ENCODE measurements around the gene METAP1D.

METAP1D gene

GRCh38 chr2:172091761-172092566 lies 92.2 kb downstream of the METAP1D start:
- DNase-seq (ENCODE audit: low read depth): no peak

DNA sequence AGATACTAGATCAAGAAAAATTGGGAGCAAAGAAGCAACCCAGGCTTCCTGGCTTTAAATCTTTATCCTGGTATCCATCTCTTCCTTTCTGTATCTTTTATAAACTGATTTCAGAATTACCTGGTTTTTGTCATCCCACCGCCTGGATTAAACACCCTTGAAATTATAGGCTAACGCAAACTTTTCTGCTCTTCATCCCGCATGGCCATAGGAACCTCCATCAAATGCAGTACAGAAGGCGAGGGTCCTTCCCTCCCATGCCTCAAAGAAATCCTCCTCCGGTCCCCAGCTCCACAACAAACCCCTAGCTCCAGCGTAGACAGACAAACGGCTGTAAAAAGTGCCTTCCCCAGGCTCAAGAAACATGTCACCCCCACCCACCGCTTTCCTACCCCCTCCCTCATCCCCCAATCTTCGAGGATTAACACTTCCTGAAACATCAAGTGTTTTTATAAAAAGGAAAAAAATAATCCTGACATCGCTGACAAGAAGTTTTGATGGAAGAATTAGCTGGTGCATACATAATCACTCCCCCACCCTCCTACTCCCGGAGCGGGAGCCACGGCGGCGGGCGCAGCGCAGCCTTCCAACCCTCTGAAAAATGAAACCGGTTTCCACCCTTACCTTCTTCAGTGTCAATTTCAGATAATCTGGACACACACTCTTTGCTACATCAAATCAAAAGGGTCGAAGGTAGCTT lies 93.1 kb downstream of the METAP1D start:
- no peak for DNase-seq (ENCODE audit: low read depth)

- DNase-seq (ENCODE audit: low read depth): no peak
Measured at GRCh38 chr2:172093416-172094293, 93.9 kb downstream of the METAP1D start.

DNA sequence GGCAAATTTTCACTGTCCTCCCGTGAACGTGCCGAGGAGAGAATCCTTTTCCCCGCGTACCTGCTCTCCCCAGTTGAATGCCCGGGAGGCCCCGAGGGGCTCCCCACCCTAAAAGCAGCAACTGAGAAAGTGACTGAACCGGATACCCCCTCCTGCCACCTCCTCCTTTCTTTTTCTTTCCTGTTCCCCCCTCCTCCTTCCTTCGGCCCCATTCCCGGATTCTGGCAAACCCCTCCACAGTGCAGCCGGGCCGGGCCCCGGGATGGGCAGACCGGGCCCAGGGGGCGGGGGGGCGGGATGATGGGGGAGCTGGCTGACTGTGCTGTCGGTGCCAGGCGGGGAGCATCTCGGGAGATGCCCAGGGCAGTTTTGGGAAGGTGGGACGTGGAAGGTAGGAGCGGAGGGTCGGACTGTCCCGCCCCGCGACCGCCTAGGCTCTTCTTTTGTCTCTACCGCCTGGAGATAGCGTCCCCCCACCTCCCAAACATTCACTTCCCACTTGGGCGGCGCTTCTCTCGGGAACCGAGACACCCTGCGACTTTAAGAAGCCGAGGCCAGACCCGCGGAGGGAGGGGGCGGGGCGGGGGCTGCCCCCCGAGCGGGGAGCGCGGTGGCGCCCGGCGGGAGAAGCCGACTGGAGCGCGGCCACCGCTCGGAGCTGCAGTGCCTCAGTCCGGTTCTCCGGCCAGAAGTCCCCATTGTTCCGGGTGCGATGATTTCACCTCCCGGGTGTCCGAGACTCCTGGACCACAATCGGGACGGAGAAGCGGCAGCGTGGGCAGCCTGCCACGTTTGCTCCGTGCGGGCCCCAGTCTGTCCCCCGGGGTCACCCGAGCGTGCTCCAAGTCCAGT lies 94.8 kb downstream of the METAP1D start:
- DNase-seq (ENCODE audit: low read depth): no peak

GRCh38 chr2:172095146-172095904 lies 95.6 kb downstream of the METAP1D start:
- DNase-seq (ENCODE audit: low read depth): peak; percentile 70

- no peak for DNase-seq (ENCODE audit: low read depth)
Measured at GRCh38 chr2:172095905-172096625, 96.3 kb downstream of the METAP1D start.

DNA sequence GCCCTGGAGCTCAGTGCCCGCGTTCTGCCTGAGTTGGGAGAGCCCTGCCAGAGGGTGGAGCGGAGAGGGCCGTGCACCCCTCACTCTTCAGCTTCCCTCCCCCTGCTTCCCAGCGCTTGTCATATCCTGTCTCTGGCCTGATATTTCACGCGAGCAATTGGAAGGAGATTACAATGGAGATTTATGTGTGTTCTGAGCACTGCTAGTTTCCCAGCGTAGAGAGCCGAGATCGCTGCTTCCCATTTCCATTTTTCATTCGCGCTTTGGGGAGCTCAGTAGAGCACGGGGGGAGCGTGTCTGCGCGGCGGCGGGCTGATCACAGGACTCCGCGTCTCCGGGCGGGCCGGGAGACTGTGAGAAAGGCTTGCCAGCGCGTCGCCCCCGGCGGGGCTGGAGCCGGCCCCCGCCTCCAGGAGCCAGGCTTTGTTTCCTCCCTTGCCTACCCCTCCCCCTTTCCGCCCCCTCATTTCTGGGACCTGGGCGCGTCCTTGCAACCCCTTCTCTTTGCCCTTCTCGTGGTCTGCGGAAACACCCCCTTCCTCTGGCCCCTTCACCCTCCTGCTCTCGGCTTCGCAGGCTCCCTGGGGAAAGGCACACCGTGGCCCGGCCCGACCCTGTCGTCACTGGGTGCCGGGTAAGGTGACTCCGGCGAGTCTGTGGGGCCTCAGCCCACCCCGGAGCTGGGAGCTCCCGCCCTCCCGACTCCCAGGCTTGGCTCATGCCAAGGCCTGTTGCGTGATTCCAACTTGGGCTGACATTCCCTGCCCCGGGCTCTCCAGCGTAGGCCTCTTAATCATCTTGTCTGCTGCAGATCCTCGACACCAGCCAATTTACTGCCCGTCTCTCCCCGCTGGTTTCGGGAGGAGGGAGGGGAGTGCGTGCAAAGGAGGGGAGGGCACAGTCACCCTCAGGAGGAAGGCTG lies 97.1 kb downstream of the METAP1D start:
- DNase-seq (ENCODE audit: low read depth): peak; percentile 66

DNA sequence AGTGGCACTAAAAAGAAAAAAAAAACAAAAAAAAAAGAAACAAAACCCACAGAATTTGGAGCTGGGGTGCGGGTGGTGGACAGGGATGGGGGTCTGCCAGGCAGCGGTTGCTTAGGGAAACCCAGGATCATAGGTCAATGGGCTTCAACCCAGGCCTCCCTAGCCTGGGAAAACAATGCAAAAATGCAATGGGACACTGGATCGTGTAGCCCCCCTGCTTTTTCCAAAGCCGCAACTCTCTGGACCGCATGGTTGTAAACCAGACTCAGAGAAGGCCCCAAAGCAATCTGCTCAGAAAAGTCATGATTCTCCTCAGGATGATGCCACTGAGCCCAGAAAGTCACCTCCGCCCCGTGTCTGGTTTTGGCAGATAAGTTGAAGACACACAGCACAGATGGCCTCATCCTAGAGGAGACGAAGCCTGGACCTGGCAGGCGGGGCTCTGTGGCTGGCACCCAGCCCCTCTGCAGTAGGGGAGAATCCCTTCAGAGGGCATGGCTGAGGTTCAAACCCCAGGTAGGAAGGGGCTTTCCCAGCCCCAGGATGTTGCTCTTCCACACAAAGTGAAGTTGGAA lies 97.9 kb downstream of the METAP1D start:
- no peak for DNase-seq (ENCODE audit: low read depth)

DNA sequence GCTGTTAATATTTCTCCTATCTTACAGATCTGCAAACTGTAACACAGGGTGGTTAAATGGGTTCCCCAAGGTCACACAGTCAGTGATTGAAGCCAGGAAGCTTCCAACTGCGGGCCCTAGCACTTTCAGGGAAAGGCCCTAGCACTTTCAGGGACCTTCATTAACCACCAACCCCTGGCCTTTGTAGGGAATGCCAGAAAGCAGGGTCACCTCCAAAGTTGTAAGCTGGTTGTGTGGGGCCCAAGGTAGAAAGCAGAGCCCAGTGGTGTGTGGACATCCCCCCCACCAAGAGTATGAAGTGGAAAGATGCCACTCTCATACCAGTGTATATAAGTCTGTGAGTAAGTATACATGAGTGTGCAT lies 98.5 kb downstream of the METAP1D start:
- no peak for DNase-seq (ENCODE audit: low read depth)

DNA sequence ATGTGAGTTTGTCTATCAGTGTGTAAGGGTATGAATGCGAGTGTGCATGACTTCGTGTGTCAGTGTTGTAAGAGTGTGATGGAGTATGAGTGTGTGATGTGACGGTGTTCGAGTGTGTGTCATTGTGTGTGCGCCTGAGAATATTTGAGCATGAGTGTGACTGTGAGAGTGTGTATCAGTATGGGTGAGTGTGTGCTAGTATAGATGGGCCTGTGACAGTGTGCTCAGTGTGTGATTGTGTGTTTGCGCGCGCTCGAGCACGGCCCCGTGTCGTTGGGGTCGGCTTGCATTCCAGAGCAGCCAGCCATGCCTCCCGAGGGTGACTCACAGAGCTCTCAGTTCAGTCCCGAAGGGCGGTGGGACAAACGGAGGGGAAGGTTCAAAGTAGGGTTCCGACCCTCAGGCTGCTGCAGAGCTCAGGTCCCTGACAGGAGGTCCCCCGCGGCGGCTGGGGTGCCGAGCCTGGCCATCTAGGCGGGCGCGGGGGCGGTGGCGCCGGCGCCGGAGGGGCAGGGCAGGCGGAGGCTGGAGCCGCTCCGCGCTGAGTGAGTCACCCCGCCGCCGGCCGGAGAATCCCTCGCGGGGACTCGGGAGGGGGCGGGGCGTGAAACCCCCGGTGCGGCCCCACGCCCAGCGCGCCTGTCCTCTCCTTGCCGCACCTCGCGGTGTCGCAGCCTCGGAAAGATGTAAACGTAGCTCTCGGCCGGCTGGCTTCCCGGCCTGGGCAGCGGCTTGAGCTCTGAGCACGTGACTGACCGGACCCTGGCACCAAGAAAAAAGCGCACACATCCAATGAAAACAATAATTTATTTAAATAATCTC lies 99.1 kb downstream of the METAP1D start:
- DNase-seq (ENCODE audit: low read depth): no peak

DNA sequence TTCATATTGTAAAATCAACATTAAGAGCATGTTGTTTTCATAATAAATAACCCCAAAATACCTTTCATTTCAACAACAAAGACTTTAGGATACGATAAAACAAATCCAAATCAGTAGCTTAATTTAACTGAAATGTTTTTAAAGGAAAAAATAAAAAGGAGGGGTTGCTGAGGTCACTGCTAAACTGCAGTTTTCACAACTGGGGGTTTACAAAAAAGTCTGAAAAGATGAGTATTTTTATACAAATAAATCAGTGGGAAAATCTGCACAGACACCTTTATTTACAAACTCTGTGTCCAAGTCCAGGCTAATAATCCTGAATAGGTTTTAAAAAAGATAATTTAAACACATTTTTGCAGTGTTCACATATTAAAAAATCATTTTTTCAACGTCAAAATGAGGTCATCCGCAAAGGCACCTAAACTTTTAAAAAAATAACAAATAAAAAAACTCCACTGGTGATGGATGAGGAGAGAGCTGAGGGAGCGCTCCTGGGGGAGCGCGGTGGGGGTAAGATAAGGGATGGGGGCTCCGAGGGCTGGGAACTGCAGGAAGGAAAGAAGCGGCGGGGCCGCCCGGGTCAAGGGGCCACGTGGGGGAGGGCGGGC lies 99.8 kb downstream of the METAP1D start:
- no peak for DNase-seq (ENCODE audit: low read depth)

DNA sequence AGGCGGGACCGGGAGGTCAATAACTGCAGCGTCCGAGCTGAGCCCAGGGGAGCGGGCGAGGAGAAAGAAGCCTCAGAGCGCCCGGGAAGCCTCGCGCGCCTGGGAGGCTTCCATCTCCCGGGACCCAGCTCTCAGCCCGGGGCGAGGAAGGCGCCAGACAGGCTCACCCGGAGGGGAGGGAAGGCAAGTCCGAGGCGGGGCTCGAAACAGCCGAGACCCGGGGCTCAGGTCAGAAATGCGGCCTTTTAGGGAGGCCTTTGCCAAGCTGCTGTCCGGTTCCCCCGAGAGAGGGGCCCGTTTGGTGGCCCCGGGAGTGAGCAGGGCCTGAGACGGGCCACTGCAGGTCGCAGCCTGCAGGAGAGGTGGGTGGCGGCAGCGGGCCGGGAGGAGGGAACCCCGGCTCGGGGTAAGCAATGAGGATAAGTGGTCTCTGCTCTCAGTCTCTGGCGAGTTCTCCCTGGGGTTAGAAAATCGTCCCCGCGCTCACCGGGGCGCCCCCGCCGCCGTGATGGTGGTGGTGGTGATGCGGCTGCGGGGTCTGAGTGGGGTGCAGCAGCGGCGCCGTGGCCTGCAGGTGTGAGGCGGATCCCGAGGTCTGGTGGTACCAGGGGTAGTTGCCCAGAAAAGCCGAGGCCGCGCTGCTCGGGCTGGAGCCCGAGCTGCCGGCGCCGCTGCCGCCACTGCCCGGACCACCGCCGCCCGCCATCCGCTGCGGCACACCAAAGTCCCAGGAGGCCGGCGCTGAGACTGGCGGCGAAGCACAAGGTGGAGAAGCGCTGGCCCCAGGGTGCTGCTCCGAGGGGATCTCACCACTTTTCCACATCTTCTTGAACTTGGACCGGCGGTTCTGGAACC lies 100.6 kb downstream of the METAP1D start:
- DNase-seq (ENCODE audit: low read depth): no peak

DNA sequence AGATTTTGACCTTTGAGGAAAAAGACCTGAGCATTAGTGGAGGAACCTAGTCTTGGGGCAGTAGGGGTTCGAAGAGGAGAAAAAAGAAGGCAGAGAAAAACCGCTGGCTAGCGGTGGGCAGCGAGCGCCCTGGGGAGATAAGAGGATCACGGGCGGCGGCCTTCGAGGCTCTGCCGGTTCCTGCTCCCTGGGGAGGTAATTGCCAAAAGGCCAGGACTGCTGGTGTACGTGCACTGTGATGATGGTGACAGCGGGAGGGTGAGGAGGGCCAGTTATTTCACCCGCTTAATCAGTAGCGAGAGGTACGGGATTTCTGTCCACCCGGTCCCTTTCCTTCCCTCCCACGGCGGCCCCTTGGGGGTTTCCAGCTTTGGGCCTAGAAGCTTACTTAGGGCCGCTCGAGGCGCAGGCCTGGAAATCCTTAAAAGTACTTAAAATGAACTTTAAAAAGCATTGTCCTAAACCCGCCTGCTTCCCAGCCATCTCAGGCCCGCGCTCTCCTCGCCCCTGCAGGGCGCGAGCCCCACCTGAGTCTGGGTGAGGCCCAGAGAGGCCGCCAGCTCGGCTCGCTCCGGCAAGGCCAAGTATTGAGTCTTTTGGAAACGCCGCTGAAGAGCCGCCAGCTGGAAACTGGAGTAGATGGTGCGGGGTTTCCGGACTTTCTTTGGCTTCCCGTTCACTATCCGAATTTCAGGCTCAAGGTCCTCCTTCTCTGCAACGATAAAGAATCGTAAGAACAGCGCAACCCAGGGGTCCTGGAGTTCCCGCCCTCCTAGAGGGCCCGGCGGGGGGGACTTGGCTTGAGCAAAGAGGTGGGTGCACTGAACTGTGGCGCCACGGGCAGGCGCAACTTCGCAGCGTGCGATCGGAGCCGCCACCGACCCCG lies 101.4 kb downstream of the METAP1D start:
- DNase-seq (ENCODE audit: low read depth): no peak

DNA sequence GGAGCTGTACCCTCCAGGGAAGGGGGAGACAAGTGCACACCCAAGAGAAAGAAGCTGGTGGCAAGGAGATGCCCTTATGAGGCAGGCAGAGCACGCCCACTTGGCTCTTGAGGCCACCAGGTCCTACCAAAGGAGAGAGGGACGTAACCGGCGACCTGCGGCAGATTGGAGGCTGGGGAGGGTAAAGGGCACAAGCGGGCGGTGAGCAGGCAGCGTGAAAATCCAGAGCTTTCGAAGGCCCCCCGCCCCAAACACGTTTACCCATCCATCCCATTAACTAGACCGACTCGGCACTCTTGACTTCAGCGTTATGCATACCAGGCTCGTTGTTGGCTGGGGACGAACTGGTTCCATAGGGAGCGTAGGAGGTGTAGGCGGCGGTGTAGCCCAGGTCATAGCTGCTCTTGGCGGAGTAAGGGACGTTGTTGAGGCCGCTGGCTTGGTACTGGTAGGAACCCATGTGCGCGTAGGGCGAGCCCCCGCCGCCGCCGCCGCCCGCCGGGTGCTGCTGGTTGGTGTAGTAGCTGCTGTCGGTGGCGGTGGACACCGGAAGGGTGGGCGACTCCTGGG lies 102.2 kb downstream of the METAP1D start:
- no peak for DNase-seq (ENCODE audit: low read depth)
